NCI-H2171 (cell line): ENCODE measurements around the gene PTGES.

Source experiments
- DNase-seq: peaks from one replicate; lab custom pipeline; 2025; lab: John Stamatoyannopoulos, UW

PTGES gene

GRCh38 chr9:129718647-129719046 is 34.2 kb downstream of the PTGES start:
- DNase-seq, result no peak

DNA sequence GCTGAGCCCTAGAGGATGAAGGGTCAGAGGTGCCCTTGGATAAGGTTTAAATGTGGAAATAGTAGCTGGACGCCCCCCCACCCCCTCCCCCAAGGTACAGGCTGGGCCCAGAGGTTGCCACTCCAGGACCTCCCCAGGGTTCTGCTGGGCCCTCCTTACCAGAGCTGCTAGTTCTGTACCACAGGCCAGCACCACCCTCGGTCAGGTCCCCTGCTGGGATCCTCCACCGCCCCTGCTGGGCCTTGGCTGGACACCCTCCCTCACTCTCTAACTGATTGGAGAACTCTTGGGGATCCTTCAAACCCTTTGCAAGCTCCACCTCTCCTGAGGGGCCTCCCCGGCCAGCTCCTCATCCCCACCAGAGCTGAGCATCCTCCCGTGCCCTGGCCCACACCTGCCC is 34.9 kb downstream of the PTGES start:
- DNase-seq, result no peak

- no peak for DNase-seq
These were observed 36.8 kb downstream of the PTGES start for GRCh38 chr9:129716091-129716490.

DNA sequence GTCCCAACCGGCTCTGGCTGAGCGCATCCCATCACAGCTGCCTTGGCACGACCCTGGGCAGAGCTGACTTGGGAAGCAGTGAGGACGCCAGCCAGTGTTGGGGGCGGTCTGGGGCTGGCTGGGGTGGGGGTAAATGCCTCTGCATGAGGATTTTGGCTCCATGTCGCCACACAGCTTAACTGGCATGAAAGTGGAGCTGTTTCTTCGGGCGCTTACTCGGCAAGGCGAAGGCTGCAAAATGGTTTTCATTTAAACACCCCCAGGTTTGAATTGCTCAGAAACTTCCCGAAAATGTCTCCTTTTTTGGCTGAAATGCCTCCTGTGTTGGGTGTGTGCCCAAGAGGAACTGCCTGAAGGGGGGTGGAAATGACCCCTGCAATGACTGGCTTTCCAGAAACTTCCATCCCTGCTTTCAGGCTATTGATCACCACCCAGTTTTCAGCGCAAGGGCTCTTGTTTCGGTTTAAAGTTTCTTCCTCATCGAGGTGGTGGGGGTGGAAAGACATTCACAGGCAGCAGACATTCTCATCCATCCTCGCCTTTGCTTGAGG is 38.3 kb downstream of the PTGES start:
- no peak for DNase-seq

DNA sequence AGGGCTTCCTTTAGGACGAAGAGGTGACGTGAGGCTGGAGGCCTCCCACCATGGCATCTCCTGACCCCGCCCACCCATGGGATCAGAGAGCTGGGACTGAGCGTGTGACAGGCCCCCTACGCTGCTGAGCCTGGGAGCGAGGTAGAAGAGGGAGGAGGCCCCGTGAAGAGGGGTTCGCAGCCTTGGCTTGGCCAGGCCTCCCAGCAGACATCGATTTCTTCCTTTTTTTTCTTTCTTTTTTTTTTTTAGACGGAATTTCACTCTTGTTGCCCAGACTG is 39.5 kb downstream of the PTGES start:
- DNase-seq, result no peak

- DNase-seq, result no peak
These were observed 40.0 kb downstream of the PTGES start for GRCh38 chr9:129712634-129713401.

DNA sequence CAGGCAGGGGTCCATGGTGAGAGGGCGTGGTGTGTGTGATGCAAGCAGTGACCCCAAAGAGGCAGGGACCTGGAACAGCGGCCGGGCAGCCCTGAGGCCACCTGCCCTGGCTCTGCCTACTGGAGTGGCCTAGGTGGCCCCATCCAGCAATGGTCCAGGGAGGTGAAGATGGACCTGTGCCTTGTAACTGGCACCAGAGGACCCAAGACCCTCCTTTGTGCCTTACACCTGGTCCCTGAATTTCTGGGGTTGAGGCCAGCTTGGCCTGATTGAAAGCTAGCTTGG is 42.7 kb downstream of the PTGES start:
- no peak for DNase-seq

DNA sequence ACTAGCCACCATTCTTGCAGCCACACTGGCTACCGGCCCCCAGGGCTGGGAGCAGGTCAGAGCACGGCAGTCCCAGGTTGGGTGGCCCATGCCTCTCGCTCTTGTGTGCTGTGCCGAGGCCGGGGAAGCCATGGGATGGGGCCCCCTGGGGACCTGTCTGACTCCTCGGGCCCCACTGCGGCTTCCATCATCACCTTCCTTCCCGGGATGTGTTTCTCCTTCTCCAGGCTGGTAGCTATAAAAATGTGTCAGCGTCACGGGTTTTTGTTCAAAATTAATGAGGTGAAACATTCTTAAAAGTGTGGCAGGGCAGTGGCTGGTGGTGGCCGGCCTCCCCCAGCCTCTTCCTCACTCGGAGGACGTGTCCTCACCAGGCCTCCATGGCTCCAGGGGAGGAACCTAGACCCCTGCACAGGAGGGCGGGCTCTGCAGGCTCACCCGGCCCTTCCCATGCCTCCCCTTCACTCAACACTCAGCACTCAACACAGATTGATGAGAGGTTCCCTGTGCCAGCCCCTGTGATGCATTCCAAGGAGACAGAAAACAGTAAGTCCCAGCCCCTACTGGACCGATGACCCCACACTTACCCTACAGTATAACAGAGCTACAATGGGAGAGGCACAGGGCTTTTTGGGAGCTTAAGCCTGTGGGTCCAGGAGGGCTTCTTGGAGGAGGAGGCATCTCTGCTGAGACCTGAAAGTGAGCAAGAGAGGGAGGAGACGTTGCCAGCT is 43.2 kb downstream of the PTGES start:
- no peak for DNase-seq

- no peak for DNase-seq
These were observed 44.0 kb downstream of the PTGES start for GRCh38 chr9:129708793-129709192.

DNA sequence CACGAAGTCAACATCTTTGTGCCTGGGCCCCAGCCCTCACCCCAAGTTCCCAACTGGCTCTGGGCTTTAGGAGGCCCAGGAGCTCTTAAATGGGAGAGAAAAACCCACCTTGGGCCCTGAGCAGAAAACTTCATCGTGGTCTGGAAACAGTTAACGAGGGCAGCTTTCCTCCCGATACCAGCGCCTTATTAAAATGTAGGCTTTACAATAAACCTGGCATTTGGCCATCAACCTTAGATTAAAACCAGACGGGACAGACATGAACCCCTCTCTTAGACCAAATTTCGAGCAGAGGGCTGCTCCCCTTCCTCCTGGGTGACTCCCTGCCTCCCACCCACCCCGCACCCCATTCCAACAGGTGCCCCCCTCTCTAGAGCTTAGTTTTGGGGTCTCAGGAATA is 48.0 kb downstream of the PTGES start:
- DNase-seq, result no peak

- no peak for DNase-seq
These were observed 49.0 kb downstream of the PTGES start for GRCh38 chr9:129703667-129704355.

GRCh38 chr9:129702589-129703520 is 50.0 kb downstream of the PTGES start:
- DNase-seq, result no peak

- DNase-seq, result no peak
These were observed 51.3 kb downstream of the PTGES start for GRCh38 chr9:129701549-129701948.

DNA sequence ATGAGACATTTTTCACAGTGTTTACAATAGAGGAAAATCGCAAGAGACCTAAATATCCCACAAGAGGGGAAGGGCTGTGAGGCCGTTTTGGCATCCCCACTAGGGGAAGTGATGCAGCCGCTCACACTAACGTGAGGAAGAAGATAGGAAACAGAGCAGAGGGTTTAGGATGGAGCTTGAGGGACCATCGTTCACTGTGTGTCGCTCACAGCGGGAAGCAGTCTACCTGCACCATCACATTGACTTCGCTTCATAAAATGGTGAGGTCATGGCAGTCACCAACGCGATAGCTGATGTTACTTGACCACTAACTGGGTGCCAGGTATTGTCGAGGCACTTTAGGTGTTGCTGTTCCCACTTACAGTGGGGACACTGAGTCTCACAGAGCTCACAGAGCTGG is 51.8 kb downstream of the PTGES start:
- DNase-seq, result no peak

DNA sequence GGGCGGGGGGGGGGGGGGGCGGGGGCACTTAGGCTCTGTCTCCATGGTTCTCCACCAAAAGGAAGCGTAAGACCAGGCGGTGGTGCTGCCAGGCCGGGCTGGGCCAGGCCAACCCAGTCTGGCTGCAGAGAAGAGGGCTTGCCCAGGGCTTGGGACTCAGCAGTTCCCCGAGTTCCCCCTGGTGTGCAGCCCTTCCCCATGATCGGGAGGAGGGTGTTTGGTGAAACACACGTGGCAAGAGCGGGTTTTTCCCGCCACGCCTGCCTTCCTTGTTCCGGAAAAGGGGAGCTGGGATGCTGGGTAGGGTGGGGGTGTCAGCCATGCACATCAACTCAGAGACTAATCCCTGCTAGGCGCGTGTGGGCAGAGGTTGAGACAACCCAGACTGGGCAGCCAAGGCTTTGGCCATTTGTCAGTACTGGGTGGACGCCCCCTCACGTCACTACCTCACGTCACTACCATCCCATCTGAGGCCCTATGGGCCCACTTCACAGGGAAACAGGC is 54.5 kb downstream of the PTGES start:
- no peak for DNase-seq

DNA sequence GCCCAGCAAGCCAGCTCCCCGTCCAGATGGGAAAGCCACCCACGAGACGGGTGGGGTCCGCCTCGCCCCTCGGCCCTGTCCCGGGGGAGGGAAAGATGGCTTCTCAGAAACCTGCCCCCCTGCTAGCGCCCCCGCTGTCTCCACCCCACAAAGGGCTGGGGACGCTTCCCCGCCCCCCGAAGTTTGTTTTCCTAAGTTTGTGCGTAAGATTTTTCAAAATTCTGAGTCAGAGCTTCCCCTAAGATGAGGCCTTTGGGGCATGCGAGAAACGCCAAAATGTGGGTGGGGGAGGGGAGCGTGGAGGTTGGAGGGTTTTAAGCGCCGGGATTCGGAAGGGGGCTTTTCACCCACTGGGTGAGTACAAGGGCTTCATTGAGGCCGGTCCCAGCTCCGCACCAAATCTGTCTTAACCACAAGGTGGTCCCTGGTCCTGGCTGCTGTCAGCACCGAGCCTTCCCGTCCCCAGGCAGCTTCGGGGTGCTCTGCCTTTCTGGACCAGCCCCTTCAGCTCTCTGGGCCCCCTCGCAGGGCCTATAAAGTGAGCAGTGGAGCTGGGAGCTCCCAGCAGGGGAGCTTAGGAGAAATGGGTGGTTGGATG is 55.1 kb downstream of the PTGES start:
- DNase-seq, result peak; percentile 63

- DNase-seq, result peak; percentile 57
These were observed 55.7 kb downstream of the PTGES start for GRCh38 chr9:129696944-129697655.

- no peak for DNase-seq
These were observed 57.0 kb downstream of the PTGES start for GRCh38 chr9:129695870-129696269.

GRCh38 chr9:129694243-129694646 is 58.6 kb downstream of the PTGES start:
- DNase-seq, result no peak

GRCh38 chr9:129693741-129694140 is 59.1 kb downstream of the PTGES start:
- DNase-seq, result no peak

- DNase-seq, result no peak
These were observed 60.3 kb downstream of the PTGES start for GRCh38 chr9:129692534-129692933.
